Measurements from ENCODE around the gene GNAI2.
"Not testable (repeated sequence)": the region's sequence is repeated elsewhere in the genome, so short reads cannot be mapped to it uniquely, and the experiment has no call there.

Gene GNAI2

GRCh38 chr3:50203809-50204803, 31.9 kb upstream of the GNAI2 start:
- in situ Hi-C loops (cut with MboI; ENCODE audit: low sequenced_read_pairs) = no loop called here

GRCh38 chr3:50204804-50205412, 31.1 kb upstream of the GNAI2 start, which contains the start of gene SLC38A3:
Gene SLC38A3, plus strand, starts transcription at chr3:50205271. Its CDS starts 8,929 bp downstream, at chr3:50214200.
- in situ Hi-C loops (cut with MboI; ENCODE audit: low sequenced_read_pairs) = no loop called here

GRCh38 chr3:50205413-50206276, 30.4 kb upstream of the GNAI2 start:
- in situ Hi-C loops (cut with MboI; ENCODE audit: low sequenced_read_pairs) = no loop called here

GRCh38 chr3:50207359-50208042, 28.5 kb upstream of the GNAI2 start:
- in situ Hi-C loops (cut with MboI; ENCODE audit: low sequenced_read_pairs) = no loop called here

GRCh38 chr3:50208677-50209344, 27.2 kb upstream of the GNAI2 start:
- in situ Hi-C loops (cut with MboI; ENCODE audit: low sequenced_read_pairs) = no loop called here

GRCh38 chr3:50210176-50210509, 25.9 kb upstream of the GNAI2 start:
- in situ Hi-C loops (cut with MboI; ENCODE audit: low sequenced_read_pairs) = no loop called here

- in situ Hi-C loops (cut with MboI; ENCODE audit: low sequenced_read_pairs) = no loop called here
Observed at GRCh38 chr3:50210510-50211367, 25.3 kb upstream of the GNAI2 start.

- in situ Hi-C loops (cut with MboI; ENCODE audit: low sequenced_read_pairs) = not testable (repeated sequence)
Observed at GRCh38 chr3:50211368-50211717, 24.7 kb upstream of the GNAI2 start.

GRCh38 chr3:50211930-50212329, 24.1 kb upstream of the GNAI2 start:
- in situ Hi-C loops (cut with MboI; ENCODE audit: low sequenced_read_pairs) = no loop called here

GRCh38 chr3:50212502-50212901, 23.5 kb upstream of the GNAI2 start:
- in situ Hi-C loops (cut with MboI; ENCODE audit: low sequenced_read_pairs) = no loop called here

- in situ Hi-C loops (cut with MboI; ENCODE audit: low sequenced_read_pairs) = no loop called here
Observed at GRCh38 chr3:50212971-50213370, 23.0 kb upstream of the GNAI2 start.

- in situ Hi-C loops (cut with MboI; ENCODE audit: low sequenced_read_pairs) = no loop called here
Observed at GRCh38 chr3:50213373-50213772, 22.6 kb upstream of the GNAI2 start.

GRCh38 chr3:50214824-50215223, 21.2 kb upstream of the GNAI2 start:
- in situ Hi-C loops (cut with MboI; ENCODE audit: low sequenced_read_pairs) = no loop called here

GRCh38 chr3:50215529-50215928, 20.5 kb upstream of the GNAI2 start:
- in situ Hi-C loops (cut with MboI; ENCODE audit: low sequenced_read_pairs) = no loop called here

- in situ Hi-C loops (cut with MboI; ENCODE audit: low sequenced_read_pairs) = no loop called here
Observed at GRCh38 chr3:50217681-50218080, 18.3 kb upstream of the GNAI2 start.

GRCh38 chr3:50218448-50218847, 17.6 kb upstream of the GNAI2 start:
- in situ Hi-C loops (cut with MboI; ENCODE audit: low sequenced_read_pairs) = no loop called here

GRCh38 chr3:50219285-50219684, 16.7 kb upstream of the GNAI2 start:
- in situ Hi-C loops (cut with MboI; ENCODE audit: low sequenced_read_pairs) = no loop called here

GRCh38 chr3:50220109-50220508, 15.9 kb upstream of the GNAI2 start:
- in situ Hi-C loops (cut with MboI; ENCODE audit: low sequenced_read_pairs) = no loop called here

- in situ Hi-C loops (cut with MboI; ENCODE audit: low sequenced_read_pairs) = no loop called here
Observed at GRCh38 chr3:50221051-50221410, 15.0 kb upstream of the GNAI2 start.

All from HL-60/S4 (cell line).